Cardiac fibroblast (primary cell): Measurements from ENCODE around the gene ACOT12.
"Not testable (repeated sequence)": the region's sequence is repeated elsewhere in the genome, so short reads cannot be mapped to it uniquely, and the experiment has no call there.

Experiments
- DNase-seq, 2 donors: peaks; one replicate each; pipeline versions ENCODE4 v3.0.0 to v3.0.0-alpha.2; 2010; ENCODE audit warnings: low read depth in 2 of 2
- H3K4me3 ChIP-seq, 2 donors: replicated peaks in 1 of 2; 1 replicate in 1 of 2; 2 replicates in 1 of 2; pipeline ENCODE4 v1.5.1; 2011; ENCODE audit warnings: low read depth in 2 of 2, low read length in 2 of 2, mild to moderate bottlenecking in 2 of 2, moderate library complexity in 1 of 2
- TF ChIP-seq, protein P1 (sequence below): IDR thresholded peaks from one replicate; pipeline ENCODE4 v1.5.1; 2011; ENCODE audit warnings: low read depth, mild to moderate bottlenecking, low read length, inconsistent platforms

The ACOT12 gene

DNA sequence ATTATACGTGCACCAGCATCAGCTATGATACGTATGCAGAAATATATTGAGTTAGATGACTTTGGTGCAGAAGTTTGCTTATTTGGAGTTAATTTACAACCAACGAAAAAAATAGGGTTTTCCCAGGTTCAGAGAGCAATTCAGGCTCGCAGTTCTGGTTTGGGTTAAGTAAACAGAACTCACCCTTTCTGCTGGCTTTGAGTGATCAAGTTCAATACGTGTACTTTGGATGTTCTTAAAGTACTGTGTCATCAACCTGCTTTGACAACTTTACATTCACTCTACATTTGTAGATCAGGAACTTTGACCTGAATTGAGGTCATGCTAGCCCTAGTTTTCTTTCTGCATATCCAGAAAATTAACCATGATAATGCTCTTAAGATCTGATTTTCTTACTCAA is 40.7 kb downstream of the ACOT12 start:
- TF ChIP-seq, protein P1, sequence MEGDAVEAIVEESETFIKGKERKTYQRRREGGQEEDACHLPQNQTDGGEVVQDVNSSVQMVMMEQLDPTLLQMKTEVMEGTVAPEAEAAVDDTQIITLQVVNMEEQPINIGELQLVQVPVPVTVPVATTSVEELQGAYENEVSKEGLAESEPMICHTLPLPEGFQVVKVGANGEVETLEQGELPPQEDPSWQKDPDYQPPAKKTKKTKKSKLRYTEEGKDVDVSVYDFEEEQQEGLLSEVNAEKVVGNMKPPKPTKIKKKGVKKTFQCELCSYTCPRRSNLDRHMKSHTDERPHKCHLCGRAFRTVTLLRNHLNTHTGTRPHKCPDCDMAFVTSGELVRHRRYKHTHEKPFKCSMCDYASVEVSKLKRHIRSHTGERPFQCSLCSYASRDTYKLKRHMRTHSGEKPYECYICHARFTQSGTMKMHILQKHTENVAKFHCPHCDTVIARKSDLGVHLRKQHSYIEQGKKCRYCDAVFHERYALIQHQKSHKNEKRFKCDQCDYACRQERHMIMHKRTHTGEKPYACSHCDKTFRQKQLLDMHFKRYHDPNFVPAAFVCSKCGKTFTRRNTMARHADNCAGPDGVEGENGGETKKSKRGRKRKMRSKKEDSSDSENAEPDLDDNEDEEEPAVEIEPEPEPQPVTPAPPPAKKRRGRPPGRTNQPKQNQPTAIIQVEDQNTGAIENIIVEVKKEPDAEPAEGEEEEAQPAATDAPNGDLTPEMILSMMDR = no peak
- DNase-seq = no peak
- H3K4me3 ChIP-seq = no peak overlapping the region

DNA sequence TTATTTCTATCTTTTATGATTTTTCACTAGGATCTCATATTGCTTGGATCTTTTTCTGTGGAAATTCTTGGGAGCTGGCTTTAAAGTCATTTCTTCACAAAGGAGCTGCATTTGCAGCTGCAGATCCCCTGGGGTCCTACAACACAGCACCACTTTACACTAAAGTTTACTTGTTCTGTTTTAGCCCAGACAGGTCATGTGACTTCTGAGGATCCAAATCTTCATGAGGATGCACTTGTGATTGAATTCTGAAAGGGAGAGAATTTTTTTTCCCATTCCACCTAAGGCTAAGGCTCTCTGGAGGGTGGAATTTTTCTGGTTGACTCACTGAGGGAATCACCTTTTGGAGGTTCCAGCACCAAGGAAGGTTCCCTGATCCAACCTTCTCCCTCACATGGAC is 43.4 kb downstream of the ACOT12 start:
- no peak overlapping the region for H3K4me3 ChIP-seq
- TF ChIP-seq, protein P1 = no peak
- no peak for DNase-seq

DNA sequence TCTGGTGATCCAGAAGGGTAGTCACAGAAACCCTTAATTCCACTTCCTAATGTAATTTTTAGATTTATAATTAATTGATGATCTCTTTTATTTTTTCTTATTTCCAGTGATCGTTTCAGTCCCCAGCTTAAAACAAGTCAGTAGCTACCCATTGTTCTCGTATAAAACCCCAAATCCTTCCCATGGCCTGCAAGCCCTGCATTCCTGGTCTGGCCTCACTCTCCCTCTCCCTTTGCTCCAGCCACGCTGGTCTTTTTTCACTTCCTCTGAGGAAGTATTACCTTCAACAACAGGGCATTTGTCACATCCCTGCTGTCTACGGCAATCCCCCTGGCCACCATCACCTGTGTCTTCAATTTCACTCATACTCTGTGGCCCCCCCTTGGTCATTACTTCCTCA is 44.8 kb downstream of the ACOT12 start:
- no peak overlapping the region for H3K4me3 ChIP-seq
- DNase-seq = no peak
- TF ChIP-seq, protein P1 = no peak

DNA sequence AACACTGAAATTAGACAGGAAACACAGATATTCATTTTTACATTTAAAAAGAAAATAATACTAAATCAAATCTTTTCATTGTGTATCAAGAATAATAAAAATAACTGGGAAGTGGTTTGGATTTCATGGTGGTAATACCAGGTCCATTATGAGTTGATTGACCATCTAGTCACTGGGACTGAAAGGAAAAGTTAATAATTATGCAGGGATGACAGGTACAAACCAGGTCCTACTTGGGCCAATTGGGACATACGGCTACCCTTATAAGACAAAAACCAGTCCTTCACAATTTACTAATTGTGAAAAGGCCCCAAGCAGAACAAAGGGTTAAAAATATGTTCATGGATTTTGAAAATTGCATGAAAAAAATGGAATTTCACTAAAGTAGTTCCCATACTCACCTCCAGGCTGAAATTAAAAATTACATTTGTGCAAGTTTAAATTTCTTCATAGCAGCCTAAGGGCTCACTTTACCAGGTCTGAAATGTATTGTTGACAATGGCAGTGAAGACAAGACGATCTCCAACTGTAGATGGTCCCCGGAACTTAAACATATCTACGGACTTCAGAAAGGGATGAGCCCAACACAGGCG is 48.4 kb downstream of the ACOT12 start:
- TF ChIP-seq, protein P1 = no peak
- no peak overlapping the region for H3K4me3 ChIP-seq
- DNase-seq = no peak

DNA sequence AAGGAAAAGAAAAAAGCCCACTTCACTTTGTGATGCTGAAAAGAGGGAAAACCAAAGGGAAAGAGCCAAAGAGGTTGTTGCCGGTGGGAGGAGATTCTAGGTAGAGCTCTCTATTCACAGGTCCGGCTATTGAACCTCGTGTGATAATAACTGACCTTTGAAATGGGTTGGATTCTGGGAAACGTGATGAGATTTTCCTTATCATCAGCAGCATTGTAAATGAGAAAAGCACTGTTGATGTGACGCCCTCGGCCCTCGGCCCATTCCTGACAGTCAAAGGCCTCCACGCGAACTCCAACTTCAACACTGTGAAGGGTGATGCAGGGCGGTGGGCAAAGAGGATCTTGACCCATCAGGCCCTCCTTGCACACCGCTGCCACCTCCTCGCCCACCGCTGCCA is 49.2 kb downstream of the ACOT12 start:
- TF ChIP-seq, protein P1 = no peak
- DNase-seq = no peak
- no peak overlapping the region for H3K4me3 ChIP-seq

DNA sequence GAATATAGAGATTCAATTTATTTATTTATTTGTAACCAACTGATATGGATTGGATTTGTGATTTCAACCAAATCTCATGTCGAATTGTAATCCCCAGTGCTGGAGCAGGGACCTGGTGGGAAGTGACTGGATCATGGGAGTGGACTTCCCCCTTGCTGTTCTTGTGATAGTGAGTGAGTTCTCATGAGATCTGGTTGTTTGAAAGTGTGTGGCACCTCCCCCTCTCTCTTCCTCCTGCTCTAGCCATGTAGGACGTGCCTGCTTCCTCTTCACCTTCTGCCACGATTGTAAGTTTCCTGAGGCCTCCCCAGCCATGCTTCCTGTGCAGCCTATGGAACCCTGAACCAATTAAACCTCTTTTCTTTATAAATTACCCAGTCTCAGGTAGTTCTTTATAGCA is 55.7 kb downstream of the ACOT12 start:
- H3K4me3 ChIP-seq, DNase-seq: not testable (repeated sequence)

DNA sequence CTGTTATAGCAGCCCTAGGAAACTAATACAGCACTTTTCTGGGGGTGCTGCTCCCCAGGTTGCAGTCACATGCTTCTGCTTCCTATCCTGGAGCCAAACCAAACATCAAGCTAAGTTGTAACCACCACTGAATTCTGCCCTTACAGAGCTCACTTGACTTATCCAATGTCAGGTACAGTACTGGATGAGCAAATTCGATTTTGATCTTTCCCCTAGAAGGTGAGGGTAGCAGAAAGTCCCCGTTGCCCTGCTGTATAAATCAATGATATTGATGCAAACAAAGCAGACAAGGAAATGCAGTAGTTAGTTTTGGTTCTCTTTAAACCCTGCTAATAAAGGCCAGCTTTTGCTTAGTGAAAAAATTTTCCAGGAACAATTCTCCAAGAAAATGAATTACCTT is 56.1 kb downstream of the ACOT12 start:
- TF ChIP-seq, protein P1 = no peak
- no peak overlapping the region for H3K4me3 ChIP-seq
- no peak for DNase-seq
